ENCODE results near the gene PALLD.

The PALLD gene

DNA sequence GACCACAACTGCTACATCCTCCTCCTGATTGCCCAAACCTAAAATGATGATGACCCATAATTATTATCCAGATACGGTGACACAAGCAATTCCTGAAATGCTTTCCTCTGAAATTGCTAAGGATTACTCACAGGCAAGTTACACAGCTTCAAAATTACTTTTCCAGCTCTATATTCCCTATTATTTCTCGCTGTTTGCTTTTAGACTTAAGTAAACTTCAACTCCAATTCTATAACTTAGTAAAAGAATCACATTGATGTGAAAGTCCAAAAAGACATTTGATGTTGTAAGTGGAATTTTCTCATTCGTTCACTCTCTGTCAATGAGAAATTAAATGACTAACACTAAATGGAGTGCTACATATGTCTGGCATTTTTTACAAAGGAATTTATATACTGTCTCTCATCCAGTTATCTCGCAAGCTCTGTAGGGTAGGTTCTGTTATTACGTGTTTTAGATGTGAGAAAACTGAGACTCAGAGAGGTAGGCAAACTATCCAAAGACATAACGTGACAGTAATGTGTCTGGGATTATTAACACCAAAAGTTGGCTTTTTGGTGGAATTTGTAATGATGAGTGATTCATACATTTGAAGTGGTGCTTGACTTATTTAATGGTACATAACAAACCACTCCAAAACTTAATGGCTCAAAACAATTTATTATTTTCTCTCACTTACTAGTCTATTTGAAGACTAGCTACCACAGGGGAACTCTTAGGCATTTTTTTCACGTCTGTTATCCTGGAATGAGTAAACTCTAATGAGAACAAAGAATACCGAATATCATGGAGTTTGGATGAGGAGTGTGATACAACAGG lies 31.5 kb downstream of the PALLD start:
- H3K9me3 ChIP-seq (ENCODE audit: insufficient read depth, low read depth, low read length) = no peaks in the 10 kb centered on the region
- H3K27me3 ChIP-seq (ENCODE audit: insufficient read depth, low read length) = no peaks in the 10 kb centered on the region
- H3K9ac ChIP-seq (ENCODE audit: low read depth, low read length) = no peak overlapping the region
- 98% methylated on average over 7 of the region's 8 CpGs for WGBS
- H3K27ac ChIP-seq (ENCODE audit: low read depth, low read length) = no peak overlapping the region
- no peaks in the 10 kb centered on the region for H3K4me1 ChIP-seq (ENCODE audit: insufficient read depth, low read length)
- no peaks in the 10 kb centered on the region for H3K36me3 ChIP-seq (ENCODE audit: insufficient read depth, low read length)
- no peak overlapping the region for H3K4me3 ChIP-seq (ENCODE audit: low read length)

DNA sequence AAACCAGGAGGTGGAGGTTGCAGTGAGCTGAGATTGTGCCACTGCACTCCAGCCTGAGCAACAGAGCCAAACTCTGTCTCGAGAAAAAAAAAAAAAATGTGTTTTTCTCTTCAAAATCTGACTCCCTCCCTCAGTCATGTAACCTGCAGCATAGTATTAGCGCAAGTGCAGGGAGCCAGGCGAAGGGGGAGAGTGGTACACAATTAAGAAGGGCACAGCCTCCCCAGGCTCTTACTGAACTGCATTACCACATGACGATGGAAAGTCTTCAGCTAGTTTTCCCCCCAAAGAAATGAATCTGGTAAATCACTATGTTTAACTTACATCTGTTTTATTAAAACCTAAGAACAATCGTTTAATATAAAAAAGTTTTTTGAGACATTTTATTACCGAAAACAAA lies 32.4 kb downstream of the PALLD start:
- Histone ChIP-seq H3K27me3 (ENCODE audit: insufficient read depth, low read length) (no peaks in the 10 kb centered on the region), H3K4me1 (ENCODE audit: insufficient read depth, low read length) (no peaks in the 10 kb centered on the region), H3K27ac (ENCODE audit: low read depth, low read length) (no peak overlapping the region), H3K36me3 (ENCODE audit: insufficient read depth, low read length) (no peaks in the 10 kb centered on the region), H3K9ac (ENCODE audit: low read depth, low read length) (no peak overlapping the region), H3K4me3 (ENCODE audit: low read length) (no peak overlapping the region), H3K9me3 (ENCODE audit: insufficient read depth, low read depth, low read length) (no peaks in the 10 kb centered on the region)
- 94% methylated on average over 4 of the region's 6 CpGs for WGBS

DNA sequence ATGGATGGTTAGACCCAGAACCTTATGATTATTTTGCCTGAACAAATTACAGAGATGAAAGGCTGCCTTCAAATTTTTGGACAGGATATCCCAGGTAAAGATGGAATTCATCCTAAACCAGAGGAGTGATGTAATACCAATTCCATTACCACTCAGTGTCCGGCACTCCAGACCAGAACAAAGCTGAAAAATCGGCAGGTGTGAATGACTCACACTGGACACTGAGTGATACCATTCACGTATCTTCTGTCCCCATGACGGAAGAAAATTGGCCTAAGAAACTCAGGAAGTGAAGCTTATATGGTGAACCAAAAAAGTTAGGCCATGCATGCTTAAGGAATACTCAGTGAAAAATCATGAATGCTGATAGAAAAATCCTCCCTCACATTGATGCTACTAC lies 34.5 kb downstream of the PALLD start:
- Histone ChIP-seq H3K27me3 (ENCODE audit: insufficient read depth, low read length) (no peaks in the 10 kb centered on the region), H3K4me1 (ENCODE audit: insufficient read depth, low read length) (no peaks in the 10 kb centered on the region), H3K36me3 (ENCODE audit: insufficient read depth, low read length) (no peaks in the 10 kb centered on the region), H3K4me3 (ENCODE audit: low read length) (no peak overlapping the region), H3K9me3 (ENCODE audit: insufficient read depth, low read depth, low read length) (no peaks in the 10 kb centered on the region), H3K27ac (ENCODE audit: low read depth, low read length) (no peak overlapping the region), H3K9ac (ENCODE audit: low read depth, low read length) (no peak overlapping the region)
- 94% methylated on average over 4 of the region's 4 CpGs for WGBS

DNA sequence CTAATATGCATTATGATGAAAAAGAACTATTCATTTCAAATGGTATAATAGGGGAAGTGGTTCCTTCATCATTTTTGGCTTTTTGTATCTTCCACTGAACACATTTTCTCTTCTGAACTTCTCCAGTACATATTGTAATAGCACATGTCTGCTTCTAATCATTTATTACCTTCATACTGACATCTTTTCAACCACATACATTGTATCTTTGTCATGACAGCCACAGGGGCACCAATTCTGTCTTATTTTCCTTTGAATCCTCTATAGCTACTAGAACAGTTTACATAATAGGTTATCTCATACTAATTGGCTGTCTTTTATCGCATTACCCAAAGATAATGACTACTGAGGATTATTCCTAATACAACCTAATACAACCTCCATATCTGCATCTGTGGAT lies 37.7 kb downstream of the PALLD start:
- Histone ChIP-seq H3K27ac (ENCODE audit: low read depth, low read length) (no peak overlapping the region), H3K9me3 (ENCODE audit: insufficient read depth, low read depth, low read length) (no peaks in the 10 kb centered on the region), H3K4me1 (ENCODE audit: insufficient read depth, low read length) (no peaks in the 10 kb centered on the region), H3K36me3 (ENCODE audit: insufficient read depth, low read length) (no peaks in the 10 kb centered on the region), H3K27me3 (ENCODE audit: insufficient read depth, low read length) (no peaks in the 10 kb centered on the region), H3K4me3 (ENCODE audit: low read length) (no peak overlapping the region), H3K9ac (ENCODE audit: low read depth, low read length) (no peak overlapping the region)
- WGBS = no CpG with 5 or more reads among the region's 1 CpG

DNA sequence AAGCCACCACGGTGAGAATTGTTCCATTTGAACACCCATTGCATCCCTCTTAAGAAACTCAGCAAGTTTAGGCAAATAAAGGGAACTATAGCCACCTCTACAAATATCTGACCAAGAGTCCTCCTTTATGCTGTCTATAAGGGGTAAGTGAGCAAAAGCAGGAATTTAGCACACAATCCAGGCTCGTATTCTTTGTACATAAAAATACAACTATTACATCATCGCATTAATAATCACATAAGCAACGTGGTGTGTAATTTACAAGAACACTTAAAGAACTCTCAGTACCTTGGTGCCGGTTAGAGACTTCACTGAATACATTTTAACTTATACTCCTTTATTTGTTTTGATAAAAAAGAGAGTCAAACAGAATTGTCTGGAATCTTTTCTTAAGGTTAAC lies 38.8 kb downstream of the PALLD start:
- H3K36me3 ChIP-seq (ENCODE audit: insufficient read depth, low read length) = no peaks in the 10 kb centered on the region
- WGBS = 98% methylated on average over 5 of the region's 5 CpGs
- H3K27me3 ChIP-seq (ENCODE audit: insufficient read depth, low read length) = no peaks in the 10 kb centered on the region

DNA sequence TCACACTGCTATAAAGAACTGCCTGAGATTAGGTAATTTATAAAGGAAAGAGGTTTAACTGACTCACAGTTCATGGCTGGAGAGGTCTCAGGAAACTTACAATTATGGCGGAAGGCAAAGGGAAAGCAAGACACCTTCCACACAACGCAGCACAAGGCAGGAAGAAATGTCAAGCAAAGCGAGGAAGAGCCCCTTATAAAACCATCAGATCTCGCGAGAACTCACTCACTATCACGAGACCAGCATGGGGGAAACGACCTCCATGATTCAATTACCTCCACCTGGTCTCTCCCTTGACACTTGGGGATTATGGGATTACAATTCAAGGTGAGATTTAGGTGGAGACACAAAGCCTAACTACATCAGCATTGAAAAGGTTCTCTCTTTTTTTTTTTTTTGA lies 39.6 kb downstream of the PALLD start:
- Histone ChIP-seq H3K9me3 (ENCODE audit: insufficient read depth, low read depth, low read length) (no peaks in the 10 kb centered on the region), H3K4me3 (ENCODE audit: low read length) (no peak overlapping the region), H3K4me1 (ENCODE audit: insufficient read depth, low read length) (peaks cover 7% of the 10 kb centered on the region; the same call in 1 of the 2 replicates), H3K27ac (ENCODE audit: low read depth, low read length) (no peak overlapping the region), H3K36me3 (ENCODE audit: insufficient read depth, low read length) (no peaks in the 10 kb centered on the region), H3K27me3 (ENCODE audit: insufficient read depth, low read length) (no peaks in the 10 kb centered on the region), H3K9ac (ENCODE audit: low read depth, low read length) (no peak overlapping the region)
- 81% methylated on average over 7 of the region's 7 CpGs for WGBS

More for the DNA sequence above, 38.8 kb downstream of the PALLD start:
- Histone ChIP-seq H3K27ac (ENCODE audit: low read depth, low read length) (no peak overlapping the region), H3K4me1 (ENCODE audit: insufficient read depth, low read length) (peaks cover 7% of the 10 kb centered on the region; the same call in 1 of the 2 replicates), H3K9ac (ENCODE audit: low read depth, low read length) (no peak overlapping the region), H3K9me3 (ENCODE audit: insufficient read depth, low read depth, low read length) (no peaks in the 10 kb centered on the region), H3K4me3 (ENCODE audit: low read length) (no peak overlapping the region)

DNA sequence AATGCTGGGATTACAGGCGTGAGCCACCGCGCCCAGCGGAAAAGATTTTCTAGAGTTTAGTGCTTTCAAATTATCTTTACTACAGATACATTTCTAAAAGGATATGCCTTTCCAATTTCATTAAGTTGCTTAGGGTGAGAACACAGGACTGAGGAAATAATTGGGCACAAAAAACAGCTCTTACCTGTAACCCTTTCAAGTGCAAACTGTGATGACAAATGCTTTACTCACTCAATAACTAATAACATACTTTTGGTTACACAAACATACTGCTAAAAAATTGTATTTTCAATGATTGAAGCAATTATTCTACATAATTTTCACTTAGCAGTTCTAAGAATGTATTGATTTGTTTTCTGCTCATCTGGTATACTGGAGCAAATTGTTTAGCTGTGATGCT lies 40.2 kb downstream of the PALLD start:
- Histone ChIP-seq H3K27me3 (ENCODE audit: insufficient read depth, low read length) (no peaks in the 10 kb centered on the region), H3K36me3 (ENCODE audit: insufficient read depth, low read length) (no peaks in the 10 kb centered on the region), H3K27ac (ENCODE audit: low read depth, low read length) (no peak overlapping the region), H3K9me3 (ENCODE audit: insufficient read depth, low read depth, low read length) (no peaks in the 10 kb centered on the region), H3K4me3 (ENCODE audit: low read length) (no peak overlapping the region), H3K4me1 (ENCODE audit: insufficient read depth, low read length) (peaks cover 7% of the 10 kb centered on the region; the same call in 1 of the 2 replicates), H3K9ac (ENCODE audit: low read depth, low read length) (no peak overlapping the region)
- 100% methylated on average over 4 of the region's 4 CpGs for WGBS

DNA sequence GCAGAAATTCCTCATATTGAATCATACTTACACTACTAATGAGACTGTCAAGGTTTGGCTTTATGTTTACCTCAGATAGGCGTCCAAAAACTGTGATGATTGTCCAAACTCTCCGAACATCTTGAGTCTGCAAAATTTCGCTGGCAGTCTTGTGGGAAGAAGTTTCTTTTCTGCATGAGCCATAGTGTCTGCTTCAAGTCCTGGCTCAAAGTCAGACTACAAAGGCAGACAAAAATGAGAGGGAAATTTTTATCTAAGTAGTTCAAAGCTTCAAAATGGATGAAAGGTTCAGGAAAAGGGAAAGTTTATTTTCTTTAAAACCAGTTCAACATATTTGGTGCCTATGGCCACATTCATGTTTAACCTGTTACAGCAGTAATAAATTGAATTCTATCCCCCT lies 40.7 kb downstream of the PALLD start:
- no peaks in the 10 kb centered on the region for H3K36me3 ChIP-seq (ENCODE audit: insufficient read depth, low read length)
- peaks cover 7% of the 10 kb centered on the region; the same call in 1 of the 2 replicates for H3K4me1 ChIP-seq (ENCODE audit: insufficient read depth, low read length)
- no peak overlapping the region for H3K4me3 ChIP-seq (ENCODE audit: low read length)
- WGBS = 94% methylated on average over 3 of the region's 3 CpGs
- H3K27ac ChIP-seq (ENCODE audit: low read depth, low read length) = no peak overlapping the region
- H3K9me3 ChIP-seq (ENCODE audit: insufficient read depth, low read depth, low read length) = no peaks in the 10 kb centered on the region
- no peaks in the 10 kb centered on the region for H3K27me3 ChIP-seq (ENCODE audit: insufficient read depth, low read length)
- no peak overlapping the region for H3K9ac ChIP-seq (ENCODE audit: low read depth, low read length)

DNA sequence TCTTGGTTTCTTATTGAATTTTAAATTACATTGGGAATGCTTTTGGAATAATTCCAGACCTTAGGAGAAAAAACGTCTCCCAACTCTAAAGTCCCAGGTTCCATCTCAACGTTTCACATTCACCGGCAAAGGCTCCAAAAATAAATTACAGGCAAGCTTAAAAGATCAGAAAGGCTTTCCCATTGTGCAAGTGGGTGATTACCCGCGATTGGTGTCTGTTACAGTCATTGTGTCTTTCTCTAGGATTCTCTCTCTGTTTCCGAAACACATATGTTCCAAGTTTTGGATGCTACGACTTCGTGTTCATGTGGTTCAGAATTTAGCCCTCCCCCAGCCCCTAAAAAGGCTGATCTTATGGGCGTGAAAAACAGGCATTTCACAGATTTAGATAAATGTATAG lies 41.8 kb downstream of the PALLD start:
- H3K4me1 ChIP-seq (ENCODE audit: insufficient read depth, low read length) = peaks cover 7% of the 10 kb centered on the region; the same call in 1 of the 2 replicates
- WGBS = 92% methylated on average over 8 of the region's 9 CpGs

DNA sequence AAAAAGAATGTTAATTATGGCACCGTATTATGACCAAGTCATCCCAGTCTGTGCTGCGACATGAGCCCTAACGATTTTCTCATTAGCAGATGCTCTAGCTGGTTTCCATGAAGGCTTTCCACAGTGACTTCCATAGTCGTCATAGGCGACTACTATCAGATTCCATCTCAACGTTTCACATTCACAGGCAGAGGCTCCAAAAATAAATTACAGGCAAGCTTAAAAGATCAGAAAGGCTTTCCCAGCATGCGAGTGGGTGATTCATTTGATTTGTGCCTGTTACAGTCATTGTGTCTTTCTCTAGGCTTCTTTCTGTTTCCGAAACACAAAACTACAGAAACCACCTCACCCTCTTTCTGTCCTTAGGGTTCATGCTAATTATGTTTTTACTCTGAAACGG lies 43.2 kb downstream of the PALLD start:
- 82% methylated on average over 9 of the region's 9 CpGs for WGBS
- Histone ChIP-seq H3K27me3 (ENCODE audit: insufficient read depth, low read length) (no peaks in the 10 kb centered on the region), H3K9ac (ENCODE audit: low read depth, low read length) (no peak overlapping the region), H3K36me3 (ENCODE audit: insufficient read depth, low read length) (no peaks in the 10 kb centered on the region), H3K27ac (ENCODE audit: low read depth, low read length) (no peak overlapping the region), H3K4me1 (ENCODE audit: insufficient read depth, low read length) (peaks cover 7% of the 10 kb centered on the region; the same call in 1 of the 2 replicates), H3K9me3 (ENCODE audit: insufficient read depth, low read depth, low read length) (no peaks in the 10 kb centered on the region), H3K4me3 (ENCODE audit: low read length) (no peak overlapping the region)

More for the DNA sequence above, 41.8 kb downstream of the PALLD start:
- H3K27me3 ChIP-seq (ENCODE audit: insufficient read depth, low read length) = no peaks in the 10 kb centered on the region
- H3K36me3 ChIP-seq (ENCODE audit: insufficient read depth, low read length) = no peaks in the 10 kb centered on the region
- H3K4me3 ChIP-seq (ENCODE audit: low read length) = no peak overlapping the region
- H3K9ac ChIP-seq (ENCODE audit: low read depth, low read length) = no peak overlapping the region
- H3K9me3 ChIP-seq (ENCODE audit: insufficient read depth, low read depth, low read length) = no peaks in the 10 kb centered on the region
- no peak overlapping the region for H3K27ac ChIP-seq (ENCODE audit: low read depth, low read length)

DNA sequence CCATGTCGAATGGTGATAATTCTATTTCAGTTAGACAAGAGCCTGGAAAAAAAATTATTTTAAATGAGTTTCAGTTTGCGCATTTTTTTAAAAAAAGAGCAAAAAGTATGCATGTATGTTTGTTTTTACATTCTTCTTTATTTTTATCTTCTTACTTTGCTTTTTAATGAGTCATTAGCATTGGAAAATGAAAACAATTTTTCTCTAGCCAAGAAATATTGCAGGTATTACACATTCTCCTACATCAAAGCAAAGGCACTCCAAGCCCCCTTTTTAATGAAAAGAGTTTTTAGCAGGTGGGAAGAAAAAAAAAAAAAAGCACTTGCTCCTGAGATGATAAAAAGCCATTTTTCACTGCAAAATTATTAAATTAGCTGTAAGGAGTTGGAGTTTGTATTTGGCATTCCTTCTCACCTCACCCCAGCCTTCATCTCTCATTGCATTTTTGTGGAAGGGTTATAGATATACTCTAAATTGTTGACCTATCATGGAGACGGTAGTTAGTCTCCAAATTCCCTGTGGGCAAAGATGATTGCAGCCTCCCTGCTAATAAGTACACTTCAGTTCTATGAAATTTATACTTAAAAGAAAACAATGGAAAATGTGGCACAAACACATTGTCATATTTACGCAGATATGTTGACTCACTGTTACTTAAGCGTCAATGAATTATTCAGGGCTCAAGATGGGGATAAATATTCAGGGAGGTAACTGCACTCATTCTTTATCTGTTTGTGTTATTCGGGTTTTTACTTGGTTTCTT lies 43.8 kb downstream of the PALLD start:
- Histone ChIP-seq H3K27me3 (ENCODE audit: insufficient read depth, low read length) (no peaks in the 10 kb centered on the region), H3K36me3 (ENCODE audit: insufficient read depth, low read length) (no peaks in the 10 kb centered on the region), H3K4me1 (ENCODE audit: insufficient read depth, low read length) (peaks cover 7% of the 10 kb centered on the region; the same call in 1 of the 2 replicates), H3K4me3 (ENCODE audit: low read length) (no peak overlapping the region), H3K27ac (ENCODE audit: low read depth, low read length) (no peak overlapping the region), H3K9me3 (ENCODE audit: insufficient read depth, low read depth, low read length) (no peaks in the 10 kb centered on the region), H3K9ac (ENCODE audit: low read depth, low read length) (no peak overlapping the region)
- WGBS = 88% methylated on average over 5 of the region's 6 CpGs
